ENCODE data around the gene ACTR8. TPM values are rescaled to one million over a fixed set of nuclear protein-coding genes. Genes with fewer than 3 reads are reported as not detected.

Gene ACTR8
- total and polyA plus RNA-seq, 2 of the 13 experiments (the other 11 are each of a cell fraction or from before 2014, with no cell fraction given), result 15.5 to 29.0 TPM

GRCh38 chr3:53891497-53892285 is 9.7 kb upstream of the ACTR8 start, which contains the start of gene SELENOK (continued):
- no peak for TF ChIP-seq ZNF770 (CRISPR knock-in tag; IDR thresholded peaks at IDR 0.05)
- peak; percentile 86 for TF ChIP-seq ZNF687 (CRISPR knock-in tag; IDR thresholded peaks at IDR 0.05)
- TF ChIP-seq SATB2 (CRISPR knock-in tag; IDR thresholded peaks at IDR 0.05), result no peak
- no peak for TF ChIP-seq ZNF567 (CRISPR knock-in tag; IDR thresholded peaks at IDR 0.05; ENCODE audit: borderline replicate concordance)
- peak; percentile 24; the same call in 1 of the 2 replicates for TF ChIP-seq HOXD1 (CRISPR knock-in tag; IDR thresholded peaks at IDR 0.05)
- TF ChIP-seq ZNF790 (CRISPR knock-in tag; IDR thresholded peaks at IDR 0.05; ENCODE audit: borderline replicate concordance), result 0 out of 2 replicates have a peak, but pooled peaks have one; percentile 46
- no peak for TF ChIP-seq ZNF646 (CRISPR knock-in tag; IDR thresholded peaks at IDR 0.05)
- no peak for TF ChIP-seq PREB (CRISPR knock-in tag; IDR thresholded peaks at IDR 0.05)
- TF ChIP-seq KLF6 (CRISPR knock-in tag; IDR thresholded peaks at IDR 0.05), result 0 out of 2 replicates have a peak, but pooled peaks have one; percentile 15
- TF ChIP-seq ZNF280D (CRISPR knock-in tag; IDR thresholded peaks at IDR 0.05), result peak; percentile 60; the same call in 1 of the 2 replicates

Measured in HepG2 (cell line).